GM10266 (cell line): ENCODE results near the gene ZNF521.

Experiments used
- DNase-seq: peaks from one replicate; pipeline ENCODE4 v3.0.0; 2012; ENCODE audit errors: extremely low spot score
- TF ChIP-seq, protein P1 (sequence below): IDR thresholded peaks from 2 replicates; pipeline ENCODE4 v1.5.1; 2012; ENCODE audit warnings: mild to moderate bottlenecking, low read depth; ENCODE audit not compliant: control insufficient read depth, insufficient read depth; ENCODE audit errors: missing control alignments

Gene ZNF521

DNA sequence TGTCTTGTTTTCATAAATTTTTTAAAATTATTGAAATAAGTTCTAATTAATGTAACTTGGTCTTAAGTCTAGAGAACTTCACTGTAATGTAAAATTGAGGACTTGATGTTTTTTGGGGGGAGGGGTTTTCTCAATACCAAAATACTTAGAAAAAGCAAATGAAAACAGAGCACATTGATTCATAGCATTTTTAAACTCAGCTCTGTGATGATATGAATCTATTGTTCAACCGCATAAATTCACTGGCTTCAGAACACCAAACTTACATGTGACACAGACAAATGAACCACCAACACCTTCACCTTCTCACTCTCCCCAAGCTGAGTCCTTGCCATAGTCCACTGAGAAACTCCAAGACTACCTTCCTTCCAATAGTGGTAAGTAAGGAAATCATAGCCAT, 108.2 kb downstream of the ZNF521 start:
- no peak for DNase-seq
- TF ChIP-seq, protein P1, sequence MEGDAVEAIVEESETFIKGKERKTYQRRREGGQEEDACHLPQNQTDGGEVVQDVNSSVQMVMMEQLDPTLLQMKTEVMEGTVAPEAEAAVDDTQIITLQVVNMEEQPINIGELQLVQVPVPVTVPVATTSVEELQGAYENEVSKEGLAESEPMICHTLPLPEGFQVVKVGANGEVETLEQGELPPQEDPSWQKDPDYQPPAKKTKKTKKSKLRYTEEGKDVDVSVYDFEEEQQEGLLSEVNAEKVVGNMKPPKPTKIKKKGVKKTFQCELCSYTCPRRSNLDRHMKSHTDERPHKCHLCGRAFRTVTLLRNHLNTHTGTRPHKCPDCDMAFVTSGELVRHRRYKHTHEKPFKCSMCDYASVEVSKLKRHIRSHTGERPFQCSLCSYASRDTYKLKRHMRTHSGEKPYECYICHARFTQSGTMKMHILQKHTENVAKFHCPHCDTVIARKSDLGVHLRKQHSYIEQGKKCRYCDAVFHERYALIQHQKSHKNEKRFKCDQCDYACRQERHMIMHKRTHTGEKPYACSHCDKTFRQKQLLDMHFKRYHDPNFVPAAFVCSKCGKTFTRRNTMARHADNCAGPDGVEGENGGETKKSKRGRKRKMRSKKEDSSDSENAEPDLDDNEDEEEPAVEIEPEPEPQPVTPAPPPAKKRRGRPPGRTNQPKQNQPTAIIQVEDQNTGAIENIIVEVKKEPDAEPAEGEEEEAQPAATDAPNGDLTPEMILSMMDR = no peak

GRCh38 chr18:25243257-25243656, 108.7 kb downstream of the ZNF521 start:
- DNase-seq = no peak
- TF ChIP-seq, protein P1 = no peak

DNA sequence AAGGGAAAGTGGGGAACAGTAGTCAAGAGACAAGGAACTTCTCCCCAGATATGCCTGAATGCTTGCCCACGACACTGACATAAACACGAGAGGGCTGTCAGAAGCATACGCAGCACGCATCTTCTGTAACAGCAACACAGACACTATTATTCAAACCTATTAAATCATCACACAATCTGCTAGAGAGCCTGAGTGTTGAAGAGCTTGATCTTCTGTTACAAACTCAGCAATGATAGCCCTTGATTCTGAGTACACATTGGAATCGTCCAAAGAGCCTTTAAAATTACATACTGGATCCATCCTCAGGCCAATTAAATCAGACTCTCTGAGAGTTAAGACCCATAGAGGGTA, 111.6 kb downstream of the ZNF521 start:
- TF ChIP-seq, protein P1 = no peak
- no peak for DNase-seq

DNA sequence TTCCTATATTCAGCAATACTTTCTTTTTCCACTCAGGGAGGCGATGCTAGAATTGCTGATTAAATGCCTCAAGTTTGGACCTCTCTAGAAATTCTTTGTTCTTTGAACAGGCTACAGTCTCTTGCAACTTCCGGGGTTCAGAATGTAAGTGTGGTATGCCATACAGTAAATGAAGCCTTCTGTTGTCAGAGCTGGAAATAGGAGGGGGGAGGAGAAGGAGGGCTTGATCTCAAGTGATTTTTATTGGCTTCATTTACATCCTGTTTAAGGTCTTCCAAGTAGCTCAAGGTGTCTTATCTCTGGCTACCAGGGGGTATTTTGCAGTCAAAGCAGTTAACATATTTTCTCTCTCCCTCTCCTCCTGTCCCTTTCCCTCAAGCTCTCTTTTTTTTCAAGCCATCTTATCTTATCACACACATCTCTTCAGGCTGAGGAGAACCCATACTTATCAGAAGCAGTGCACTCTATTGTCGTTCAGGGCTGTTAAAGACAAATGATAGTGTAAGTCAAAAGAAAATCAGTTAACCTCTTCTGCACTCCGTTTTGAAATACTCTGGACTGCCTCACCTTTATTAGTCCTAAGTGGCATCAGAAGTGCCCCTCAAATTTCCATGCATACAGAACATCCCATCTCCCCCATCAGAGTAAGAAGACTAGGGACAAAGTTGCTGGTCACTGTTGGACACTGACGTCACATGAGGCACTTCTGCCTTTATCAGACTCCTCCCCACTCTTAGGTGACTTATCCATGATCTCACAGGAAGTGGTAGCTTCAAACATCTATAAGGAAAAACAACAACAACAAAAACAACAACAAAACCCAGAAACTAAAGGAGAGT, 112.2 kb downstream of the ZNF521 start:
- TF ChIP-seq, protein P1 = no peak
- no peak for DNase-seq

DNA sequence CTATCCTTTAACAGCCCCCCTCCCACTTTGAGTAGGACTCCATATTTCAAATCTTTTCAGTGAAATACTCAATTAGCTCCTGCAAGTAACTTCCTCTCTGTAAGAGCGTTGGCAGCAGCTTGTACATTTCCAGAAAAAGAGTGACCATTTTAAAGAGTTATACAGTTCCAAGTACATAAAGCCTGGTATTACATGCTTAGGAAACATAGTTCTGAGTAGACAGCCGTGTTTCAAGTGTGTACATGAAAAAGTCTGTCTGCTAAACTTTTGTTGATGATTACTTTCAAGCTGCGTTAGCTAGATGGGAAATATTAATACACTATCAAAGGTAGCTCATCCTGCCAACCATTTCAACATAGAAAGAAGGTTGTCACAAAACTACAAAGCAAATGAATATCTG, 112.8 kb downstream of the ZNF521 start:
- TF ChIP-seq, protein P1 = no peak

DNA sequence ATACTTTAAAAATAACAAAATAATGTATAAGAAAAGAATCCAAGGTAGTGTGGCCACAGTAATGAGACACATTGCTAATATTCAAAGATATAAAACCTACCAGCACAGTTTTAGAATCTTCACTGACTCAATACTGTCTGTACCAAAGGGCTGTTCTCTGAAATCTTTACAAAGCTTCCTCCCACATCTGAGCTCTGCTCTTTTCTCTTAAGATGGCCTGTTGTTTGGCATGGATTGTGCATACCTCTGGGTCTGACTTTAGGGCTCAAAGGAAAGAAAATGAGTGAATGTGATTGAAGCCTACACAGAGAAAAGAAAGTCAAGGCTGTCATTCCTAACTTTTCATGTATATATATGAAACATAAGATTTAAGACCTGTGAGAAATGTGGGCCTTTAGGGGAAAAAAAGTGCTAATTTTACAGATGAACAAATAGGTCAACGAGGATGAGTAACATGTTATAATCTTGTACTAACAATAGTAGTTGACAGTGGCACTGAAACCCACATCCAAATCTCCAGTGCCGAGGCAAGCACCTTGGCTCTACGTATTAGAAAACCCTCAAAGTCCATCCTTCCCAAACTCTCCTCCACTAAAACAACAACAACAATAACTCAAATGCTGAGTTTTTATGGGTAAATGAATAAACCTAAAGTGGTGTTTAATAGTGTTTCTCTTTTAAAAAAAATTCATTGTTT, 114.2 kb downstream of the ZNF521 start:
- no peak for DNase-seq
- TF ChIP-seq, protein P1 = no peak

More for the DNA sequence above, 112.8 kb downstream of the ZNF521 start:
- no peak for DNase-seq

DNA sequence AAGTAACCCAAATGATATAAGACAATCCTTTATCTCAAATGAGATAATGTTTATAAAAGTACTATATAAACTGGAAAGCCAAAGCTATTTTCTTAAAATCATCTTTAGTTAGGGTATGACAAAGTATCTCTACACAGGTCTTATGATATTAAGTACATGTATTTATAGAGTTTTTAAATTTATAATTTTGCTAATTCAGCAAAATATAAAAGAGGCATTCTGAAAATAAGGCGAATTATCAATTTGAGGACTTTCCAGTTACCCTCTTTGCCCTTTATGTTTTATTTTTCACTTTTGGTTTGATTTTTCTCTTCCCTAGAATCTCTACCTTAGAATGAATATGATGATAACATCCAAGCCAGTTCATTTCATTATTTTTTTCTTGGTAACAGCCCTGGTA, 115.2 kb downstream of the ZNF521 start:
- TF ChIP-seq, protein P1 = no peak
- DNase-seq = no peak
